Measurements from ENCODE around the gene PCGF3.

The PCGF3 gene

GRCh38 chr4:786074-786741 lies 80.6 kb downstream of the PCGF3 start:
- Mint-ChIP-seq H3K36me3 (no peaks in the 10 kb centered on the region), H3K27me3 (peaks cover 10% of the 10 kb centered on the region), H3K27ac (no peak overlapping the region), H3K9me3 (ENCODE audit: low read depth) (no peaks in the 10 kb centered on the region), H3K4me3 (no peak overlapping the region), H3K4me1 (ENCODE audit: low read depth) (peaks cover 18% of the 10 kb centered on the region)

GRCh38 chr4:786861-787300 lies 81.2 kb downstream of the PCGF3 start:
- Mint-ChIP-seq H3K9me3 (ENCODE audit: low read depth) (no peaks in the 10 kb centered on the region), H3K36me3 (no peaks in the 10 kb centered on the region), H3K27ac (no peak overlapping the region), H3K27me3 (peaks cover 10% of the 10 kb centered on the region), H3K4me3 (no peak overlapping the region), H3K4me1 (ENCODE audit: low read depth) (peaks cover 18% of the 10 kb centered on the region)

GRCh38 chr4:787561-787981 lies 81.9 kb downstream of the PCGF3 start:
- Mint-ChIP-seq H3K4me1 (ENCODE audit: low read depth) (peaks cover 14% of the 10 kb centered on the region), H3K27ac (no peak overlapping the region), H3K27me3 (peaks cover 10% of the 10 kb centered on the region), H3K4me3 (peak overlapping the region; percentile 65), H3K9me3 (ENCODE audit: low read depth) (no peaks in the 10 kb centered on the region), H3K36me3 (no peaks in the 10 kb centered on the region)

- Mint-ChIP-seq H3K4me3 (no peak overlapping the region), H3K4me1 (ENCODE audit: low read depth) (peaks cover 19% of the 10 kb centered on the region), H3K27me3 (peaks cover 14% of the 10 kb centered on the region), H3K9me3 (ENCODE audit: low read depth) (no peaks in the 10 kb centered on the region), H3K27ac (no peak overlapping the region), H3K36me3 (no peaks in the 10 kb centered on the region)
Measured at GRCh38 chr4:788006-788635, 82.5 kb downstream of the PCGF3 start.

- H3K4me1 Mint-ChIP-seq (ENCODE audit: low read depth) = peaks cover 18% of the 10 kb centered on the region
Measured at GRCh38 chr4:788636-789297, 83.1 kb downstream of the PCGF3 start.

GRCh38 chr4:789571-790465 lies 84.2 kb downstream of the PCGF3 start:
- peaks cover 26% of the 10 kb centered on the region for H3K4me1 Mint-ChIP-seq (ENCODE audit: low read depth)
- no peaks in the 10 kb centered on the region for H3K9me3 Mint-ChIP-seq (ENCODE audit: low read depth)
- peaks cover 21% of the 10 kb centered on the region for H3K27me3 Mint-ChIP-seq
- no peak overlapping the region for H3K27ac Mint-ChIP-seq
- no peaks in the 10 kb centered on the region for H3K36me3 Mint-ChIP-seq
- H3K4me3 Mint-ChIP-seq = no peak overlapping the region

More at GRCh38 chr4:788636-789297, 83.1 kb downstream of the PCGF3 start:
- peaks cover 16% of the 10 kb centered on the region for H3K27me3 Mint-ChIP-seq
- H3K4me3 Mint-ChIP-seq = no peak overlapping the region
- no peak overlapping the region for H3K27ac Mint-ChIP-seq
- no peaks in the 10 kb centered on the region for H3K9me3 Mint-ChIP-seq (ENCODE audit: low read depth)
- no peaks in the 10 kb centered on the region for H3K36me3 Mint-ChIP-seq

GRCh38 chr4:790466-790820 lies 84.8 kb downstream of the PCGF3 start:
- no peaks in the 10 kb centered on the region for H3K9me3 Mint-ChIP-seq (ENCODE audit: low read depth)
- no peak overlapping the region for H3K27ac Mint-ChIP-seq
- H3K27me3 Mint-ChIP-seq = peaks cover 20% of the 10 kb centered on the region
- no peaks in the 10 kb centered on the region for H3K36me3 Mint-ChIP-seq
- peaks cover 22% of the 10 kb centered on the region for H3K4me1 Mint-ChIP-seq (ENCODE audit: low read depth)
- no peak overlapping the region for H3K4me3 Mint-ChIP-seq

- Mint-ChIP-seq H3K9me3 (ENCODE audit: low read depth) (no peaks in the 10 kb centered on the region), H3K4me3 (no peak overlapping the region), H3K36me3 (no peaks in the 10 kb centered on the region), H3K27ac (no peak overlapping the region), H3K4me1 (ENCODE audit: low read depth) (peaks cover 22% of the 10 kb centered on the region), H3K27me3 (peaks cover 20% of the 10 kb centered on the region)
Measured at GRCh38 chr4:791252-791897, 85.7 kb downstream of the PCGF3 start.

- Mint-ChIP-seq H3K9me3 (ENCODE audit: low read depth) (no peaks in the 10 kb centered on the region), H3K36me3 (no peaks in the 10 kb centered on the region), H3K4me1 (ENCODE audit: low read depth) (peaks cover 22% of the 10 kb centered on the region), H3K4me3 (peak overlapping the region; percentile 42), H3K27ac (no peak overlapping the region), H3K27me3 (peaks cover 20% of the 10 kb centered on the region)
Measured at GRCh38 chr4:791898-792625, 86.4 kb downstream of the PCGF3 start.

GRCh38 chr4:792626-793092 lies 87.0 kb downstream of the PCGF3 start:
- peaks cover 18% of the 10 kb centered on the region for H3K27me3 Mint-ChIP-seq
- H3K27ac Mint-ChIP-seq = no peak overlapping the region
- no peaks in the 10 kb centered on the region for H3K36me3 Mint-ChIP-seq
- H3K9me3 Mint-ChIP-seq (ENCODE audit: low read depth) = no peaks in the 10 kb centered on the region
- H3K4me1 Mint-ChIP-seq (ENCODE audit: low read depth) = peaks cover 19% of the 10 kb centered on the region
- peak overlapping the region; percentile 69 for H3K4me3 Mint-ChIP-seq

GRCh38 chr4:793093-793861 lies 87.6 kb downstream of the PCGF3 start:
- H3K9me3 Mint-ChIP-seq (ENCODE audit: low read depth) = no peaks in the 10 kb centered on the region
- H3K4me3 Mint-ChIP-seq = peak overlapping the region; percentile 69
- peaks cover 18% of the 10 kb centered on the region for H3K27me3 Mint-ChIP-seq
- no peak overlapping the region for H3K27ac Mint-ChIP-seq
- no peaks in the 10 kb centered on the region for H3K36me3 Mint-ChIP-seq
- peaks cover 19% of the 10 kb centered on the region for H3K4me1 Mint-ChIP-seq (ENCODE audit: low read depth)

- Mint-ChIP-seq H3K9me3 (ENCODE audit: low read depth) (no peaks in the 10 kb centered on the region), H3K27me3 (peaks cover 18% of the 10 kb centered on the region), H3K4me1 (ENCODE audit: low read depth) (peaks cover 25% of the 10 kb centered on the region), H3K27ac (no peak overlapping the region), H3K36me3 (no peaks in the 10 kb centered on the region), H3K4me3 (peak overlapping the region; percentile 53)
Measured at GRCh38 chr4:793941-794621, 88.4 kb downstream of the PCGF3 start.

All from activated naive CD8-positive, alpha-beta T cell (primary cell).